Hippocampal formation (tissue), 2 donors: ENCODE results near the gene TCFL5.
A peak's percentile ranks its signal among the peaks of the same experiment; 100 is the strongest.

Experiments
- DNase-seq, 2 donors: peaks; one replicate each; lab custom pipeline; 2025; lab: John Stamatoyannopoulos, UW

TCFL5 gene

DNA sequence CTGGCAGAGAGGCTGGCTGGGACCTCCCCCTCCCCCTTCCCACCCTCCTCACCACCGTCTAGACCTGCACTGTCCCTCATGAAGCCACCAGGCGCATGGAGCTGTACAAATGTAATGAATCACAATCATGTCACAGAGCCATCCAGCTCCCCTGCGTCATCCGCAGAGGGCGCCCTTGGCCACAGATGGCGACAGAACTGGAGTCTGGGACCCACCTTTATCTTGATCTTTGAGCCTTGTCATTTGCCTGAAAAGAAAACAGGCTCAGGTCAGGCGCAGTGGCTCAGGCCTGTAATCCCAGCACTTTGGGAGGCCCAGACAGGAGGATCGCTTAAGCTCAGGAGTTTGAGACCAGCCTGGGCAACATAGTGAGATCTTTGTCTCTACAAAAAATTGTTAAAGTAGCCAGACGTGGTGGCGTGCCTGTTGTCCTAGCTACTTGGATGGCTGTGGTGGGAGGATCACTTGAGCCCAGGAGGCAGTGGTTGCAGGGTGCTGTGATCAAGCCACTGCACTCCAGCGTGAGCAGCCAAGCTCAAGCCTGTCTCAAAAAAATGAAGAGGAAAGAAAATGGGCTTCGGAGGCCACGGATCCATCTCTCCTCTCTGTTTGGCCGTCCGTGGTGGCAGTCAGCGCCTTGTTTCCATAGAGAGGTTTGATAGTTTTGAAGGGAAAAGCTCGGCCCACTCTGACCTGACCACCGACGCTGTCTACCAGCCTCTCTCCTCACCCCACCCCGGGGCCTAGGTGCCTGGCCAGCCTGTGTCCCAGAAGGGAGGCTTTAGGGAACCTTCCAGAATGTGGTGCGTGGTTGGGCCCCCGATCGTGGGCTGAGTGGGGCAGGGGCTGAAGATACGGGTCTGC is 38.6 kb downstream of the TCFL5 start:
- no peak for DNase-seq

DNA sequence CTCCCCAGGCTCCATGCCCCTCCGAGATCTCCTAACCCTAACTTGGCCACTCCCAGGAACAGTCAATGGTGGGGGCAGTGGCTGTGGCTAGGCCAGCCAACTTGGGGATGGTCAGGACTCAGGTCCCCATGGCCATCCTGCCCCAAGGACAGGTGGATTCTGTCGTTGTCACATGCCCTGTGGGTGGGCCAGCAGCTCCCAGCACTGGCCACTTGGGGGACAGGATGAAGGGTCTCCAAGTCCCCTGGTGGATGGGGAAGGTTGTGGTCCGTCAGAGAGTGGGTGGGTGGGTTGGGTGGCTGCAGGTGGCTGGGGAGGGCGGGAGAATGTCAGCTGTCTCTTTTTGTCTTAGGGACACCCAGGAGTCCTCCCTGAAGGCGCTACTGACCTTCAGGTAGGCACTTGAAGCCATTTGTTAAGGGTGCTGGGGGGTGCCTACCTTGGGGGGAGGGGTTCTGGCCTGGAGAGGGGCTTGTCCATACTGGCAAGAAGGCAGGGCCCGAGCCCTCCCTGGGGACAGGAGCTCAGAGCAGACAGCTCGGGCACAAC is 39.3 kb downstream of the TCFL5 start:
- DNase-seq, result no peak

DNA sequence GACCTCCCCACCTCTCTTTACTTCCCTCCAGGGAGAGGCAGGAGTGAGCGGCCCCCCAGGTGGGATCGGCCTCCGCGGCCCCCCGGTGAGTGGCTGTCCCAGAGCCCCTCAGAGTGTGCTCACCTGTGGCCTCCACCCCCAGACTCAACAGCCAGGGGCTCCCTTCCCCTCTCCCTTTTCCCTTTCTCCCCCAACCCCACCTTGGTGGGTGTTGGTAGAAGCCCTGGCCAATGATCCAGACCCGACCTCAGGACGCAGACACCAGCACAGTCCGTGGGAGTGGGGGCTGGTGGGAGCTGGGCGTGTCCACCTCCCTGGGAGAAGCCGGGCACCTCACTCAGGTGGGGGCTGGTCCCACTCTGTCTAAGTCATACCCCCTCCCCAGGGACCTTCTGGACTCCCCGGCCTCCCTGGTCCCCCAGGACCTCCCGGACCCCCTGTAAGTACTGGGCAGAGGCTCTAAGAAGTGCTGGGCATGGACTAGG is 39.9 kb downstream of the TCFL5 start:
- no peak for DNase-seq

DNA sequence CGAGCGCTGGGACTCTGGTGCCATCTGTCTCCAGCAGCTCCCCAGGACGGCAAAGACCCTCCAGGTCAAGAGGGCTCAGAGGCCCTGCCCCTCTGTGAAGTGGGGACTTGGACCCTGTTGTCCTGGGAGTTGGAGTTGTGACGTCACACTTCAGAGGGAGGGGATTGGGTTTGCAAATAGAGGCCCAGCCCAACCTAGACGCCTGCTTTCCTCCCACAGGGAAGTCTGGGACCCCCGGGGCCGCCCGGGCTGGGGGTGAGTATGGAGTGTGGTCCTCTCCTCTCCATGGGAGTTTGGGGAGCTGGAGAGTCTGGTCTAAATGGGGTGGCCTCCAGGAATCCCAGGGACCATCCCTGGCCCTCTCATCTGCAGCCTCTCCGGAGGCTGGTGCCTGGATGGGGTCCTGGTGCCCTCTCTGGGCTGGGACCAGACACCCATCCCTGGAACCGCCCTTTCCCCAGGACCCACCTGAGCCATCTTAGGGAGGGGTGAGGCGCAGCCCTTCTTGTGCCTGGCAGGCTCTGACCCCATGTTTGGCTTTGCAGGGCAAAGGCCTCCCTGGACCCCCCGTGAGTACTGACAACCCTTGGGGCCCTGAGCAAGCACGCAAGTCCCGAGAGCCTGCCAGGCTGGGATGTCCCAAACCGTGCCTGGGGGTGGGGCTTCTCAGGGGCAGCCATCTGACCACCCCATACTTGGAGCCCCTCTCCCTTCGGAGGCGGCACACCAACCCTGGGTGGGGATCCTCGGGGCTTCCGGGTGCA is 40.5 kb downstream of the TCFL5 start:
- no peak for DNase-seq

DNA sequence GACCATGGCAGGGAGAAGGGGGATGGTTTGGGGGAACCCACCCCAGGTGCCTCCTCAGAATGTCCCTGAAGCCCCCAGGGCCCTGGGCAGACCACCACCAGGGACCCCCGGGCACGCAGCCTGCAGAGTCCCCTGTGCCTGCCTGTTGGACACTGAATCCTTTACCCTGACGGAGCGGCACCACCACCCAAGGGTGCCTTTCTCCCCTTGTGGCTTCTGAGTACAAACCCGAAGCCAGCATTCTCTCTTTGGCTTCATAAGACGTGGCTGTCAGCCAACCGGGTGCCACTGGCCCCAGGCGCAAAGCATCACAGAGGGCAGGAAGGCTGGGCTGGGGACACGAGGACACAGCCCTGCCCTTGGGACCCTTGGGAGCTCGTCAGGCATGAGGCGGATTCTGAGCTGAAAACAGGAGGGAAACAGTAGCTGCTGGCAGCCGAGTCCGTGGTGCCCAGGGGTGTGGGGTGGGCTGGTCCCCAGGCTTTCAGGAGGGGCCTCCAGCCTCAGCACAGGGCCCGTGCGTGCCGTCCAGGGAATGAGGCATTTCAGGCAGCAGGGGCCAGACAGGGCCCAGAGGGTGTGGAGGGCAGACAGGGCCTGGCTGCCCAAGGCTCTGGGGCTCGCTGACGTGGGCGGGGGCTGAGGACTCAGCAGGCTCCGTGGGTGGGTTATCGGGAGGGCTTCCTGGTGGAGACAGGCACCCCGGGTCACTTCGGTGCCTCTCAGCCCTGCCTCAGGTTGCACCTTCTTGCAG is 41.2 kb downstream of the TCFL5 start:
- DNase-seq, result no peak

DNA sequence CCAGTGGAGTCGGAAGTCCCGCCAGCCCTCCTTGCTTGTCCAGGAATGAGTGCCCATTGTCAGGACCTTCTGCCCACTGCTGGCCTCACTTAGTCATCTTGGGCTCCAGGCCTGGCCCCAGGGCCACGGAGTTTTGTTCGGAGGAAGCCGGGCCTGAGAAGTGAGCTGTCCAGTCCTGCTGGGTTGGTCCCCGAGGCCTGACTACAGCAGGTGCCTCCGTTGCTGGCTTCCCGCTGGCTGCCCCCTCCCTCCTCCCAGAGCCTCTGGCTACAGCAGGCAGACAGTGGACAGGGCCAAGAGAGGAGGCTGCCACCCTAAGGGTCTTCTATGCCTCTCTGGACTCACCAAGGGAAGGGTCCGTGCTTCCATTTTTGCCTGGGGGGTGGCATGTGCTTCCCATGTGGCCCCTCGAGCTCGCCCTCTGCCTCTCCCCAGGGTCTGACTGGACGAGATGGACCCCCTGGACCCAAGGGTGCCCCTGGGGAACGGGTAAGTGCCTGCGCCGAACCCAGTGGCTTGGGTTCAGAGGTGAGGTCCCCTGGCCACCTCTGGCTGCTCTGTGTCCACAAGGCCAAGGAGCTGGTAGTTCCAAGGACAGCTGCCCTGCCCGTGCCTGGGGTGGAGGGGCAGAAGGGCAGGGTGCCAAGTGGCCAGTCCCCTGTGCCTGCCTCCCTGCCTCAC is 42.0 kb downstream of the TCFL5 start:
- DNase-seq, result no peak

DNA sequence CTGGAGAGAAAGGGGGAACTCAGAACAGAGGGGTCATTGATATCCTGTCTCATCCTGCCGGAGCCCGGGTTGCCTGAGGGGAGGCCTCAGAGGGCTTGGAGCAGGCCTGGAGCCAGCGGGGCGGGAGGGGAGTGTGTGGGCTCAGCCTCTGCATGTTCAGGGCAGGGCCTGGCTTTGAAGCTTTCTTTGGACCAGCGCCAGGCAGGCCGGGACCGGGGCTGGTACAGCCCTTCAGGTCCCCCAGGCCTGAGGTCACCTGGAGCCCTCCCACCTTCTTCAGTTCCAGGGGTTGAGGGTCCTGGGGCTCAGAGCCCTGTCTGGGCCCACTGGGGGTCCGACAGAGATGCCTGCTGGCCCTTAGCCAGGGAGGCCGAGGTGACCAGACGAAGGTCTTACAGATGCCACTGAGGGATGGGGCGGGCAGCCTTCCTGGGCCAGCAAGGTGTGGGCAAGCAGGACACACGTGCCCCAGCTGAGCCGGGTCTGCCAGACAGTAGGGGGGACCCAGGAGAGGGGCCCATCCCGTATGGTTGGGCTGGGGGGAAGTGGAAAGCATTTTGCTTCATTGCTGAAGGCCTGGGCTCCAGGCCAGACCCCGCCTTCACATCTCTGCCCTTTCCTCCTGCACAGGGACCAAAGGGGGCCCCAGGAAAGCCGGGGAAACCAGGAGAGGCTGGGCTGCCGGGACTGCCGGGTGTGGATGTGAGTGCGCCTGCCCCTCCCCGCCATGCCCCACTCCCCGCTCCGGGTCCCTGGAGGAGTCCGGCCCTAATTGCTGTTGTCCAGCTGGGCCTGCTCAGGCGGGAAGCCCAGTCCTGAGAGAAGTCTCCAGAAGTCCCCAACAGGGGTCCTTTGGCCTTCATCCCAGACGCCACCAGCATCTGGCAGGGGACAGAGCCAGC is 42.8 kb downstream of the TCFL5 start:
- peak; percentile 57 to 59 for DNase-seq

DNA sequence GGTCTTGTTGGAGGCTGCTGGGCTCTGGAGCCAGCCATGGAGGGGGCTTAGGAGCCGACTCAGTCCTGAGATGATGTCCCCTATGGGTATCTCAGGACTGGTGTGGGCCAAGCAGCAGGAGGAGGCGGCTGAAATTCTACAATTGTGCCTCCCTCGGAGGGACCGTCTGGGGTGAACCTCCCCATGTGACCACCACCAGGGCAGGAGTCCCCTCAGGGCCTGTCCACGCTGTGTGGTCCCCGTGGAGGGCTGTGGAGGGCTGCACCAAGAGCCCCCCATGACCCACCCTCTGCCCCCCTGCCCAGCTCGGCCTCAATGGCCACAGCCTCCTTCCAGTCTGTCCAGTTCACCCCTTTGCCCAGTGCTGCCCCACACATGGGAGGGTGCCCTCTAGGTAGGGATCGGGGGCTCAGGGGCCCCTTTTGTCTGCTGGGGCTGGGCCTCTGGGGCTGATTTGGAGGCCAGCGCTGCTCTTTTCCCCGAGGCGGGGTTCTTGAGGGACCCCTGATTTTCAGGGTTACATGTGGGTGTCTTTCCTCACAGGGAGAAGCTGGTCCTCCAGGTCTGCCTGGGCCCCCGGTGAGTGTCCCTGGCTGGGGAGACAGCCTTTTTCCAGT is 43.5 kb downstream of the TCFL5 start:
- no peak for DNase-seq

DNA sequence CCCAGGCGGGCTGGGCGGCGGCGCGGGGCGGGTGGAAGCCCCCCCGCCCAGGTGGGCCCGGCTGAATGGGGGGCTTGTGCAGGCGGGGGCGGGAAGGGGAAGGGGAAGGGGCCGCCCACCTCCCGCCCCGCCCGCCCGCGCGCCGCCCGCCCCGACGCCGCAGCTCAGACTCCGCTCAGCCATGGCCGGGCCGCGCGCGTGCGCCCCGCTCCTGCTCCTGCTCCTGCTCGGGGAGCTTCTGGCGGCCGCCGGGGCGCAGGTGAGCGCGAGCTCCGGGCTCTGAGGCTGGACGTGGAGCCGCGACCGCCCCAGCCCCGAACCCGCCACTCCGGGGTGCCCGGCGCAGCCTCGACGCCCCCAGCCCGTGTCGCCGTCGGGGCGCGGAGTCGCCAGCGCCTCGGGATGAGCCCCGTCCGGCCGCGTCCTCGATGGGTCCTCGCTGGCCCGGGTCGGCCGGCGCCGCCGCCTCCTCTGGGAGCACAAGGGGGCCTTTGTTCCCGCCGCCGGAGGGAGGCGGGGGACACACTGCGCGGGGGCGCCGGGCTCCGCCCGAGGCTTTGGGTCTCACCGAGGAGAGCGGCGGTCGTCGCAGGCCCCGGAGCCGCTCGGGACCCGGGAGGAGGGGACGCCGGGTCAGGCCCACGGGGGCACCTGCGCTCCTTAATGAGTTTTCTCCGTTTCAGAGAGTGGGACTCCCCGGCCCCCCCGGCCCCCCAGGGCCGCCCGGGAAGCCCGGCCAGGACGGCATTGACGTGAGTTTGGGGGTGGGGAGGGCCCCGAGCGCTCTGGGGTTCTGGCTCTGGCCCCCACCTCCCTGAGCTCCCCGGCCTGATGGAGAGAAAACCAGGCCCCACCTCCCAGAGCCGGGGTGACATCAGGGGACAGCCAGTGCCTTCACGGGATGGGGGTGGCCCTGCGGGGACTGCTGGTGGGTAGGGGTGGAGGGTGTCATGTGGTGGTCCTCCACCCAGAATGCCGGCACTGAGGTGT is 44.4 kb downstream of the TCFL5 start, which contains the start of gene COL9A3:
Gene COL9A3, plus strand, starts transcription at position 167 of the 990 bp plus-strand sequence. Its CDS starts 15 bp downstream, at position 182.
- DNase-seq, result peak; percentile 47 to 60

DNA sequence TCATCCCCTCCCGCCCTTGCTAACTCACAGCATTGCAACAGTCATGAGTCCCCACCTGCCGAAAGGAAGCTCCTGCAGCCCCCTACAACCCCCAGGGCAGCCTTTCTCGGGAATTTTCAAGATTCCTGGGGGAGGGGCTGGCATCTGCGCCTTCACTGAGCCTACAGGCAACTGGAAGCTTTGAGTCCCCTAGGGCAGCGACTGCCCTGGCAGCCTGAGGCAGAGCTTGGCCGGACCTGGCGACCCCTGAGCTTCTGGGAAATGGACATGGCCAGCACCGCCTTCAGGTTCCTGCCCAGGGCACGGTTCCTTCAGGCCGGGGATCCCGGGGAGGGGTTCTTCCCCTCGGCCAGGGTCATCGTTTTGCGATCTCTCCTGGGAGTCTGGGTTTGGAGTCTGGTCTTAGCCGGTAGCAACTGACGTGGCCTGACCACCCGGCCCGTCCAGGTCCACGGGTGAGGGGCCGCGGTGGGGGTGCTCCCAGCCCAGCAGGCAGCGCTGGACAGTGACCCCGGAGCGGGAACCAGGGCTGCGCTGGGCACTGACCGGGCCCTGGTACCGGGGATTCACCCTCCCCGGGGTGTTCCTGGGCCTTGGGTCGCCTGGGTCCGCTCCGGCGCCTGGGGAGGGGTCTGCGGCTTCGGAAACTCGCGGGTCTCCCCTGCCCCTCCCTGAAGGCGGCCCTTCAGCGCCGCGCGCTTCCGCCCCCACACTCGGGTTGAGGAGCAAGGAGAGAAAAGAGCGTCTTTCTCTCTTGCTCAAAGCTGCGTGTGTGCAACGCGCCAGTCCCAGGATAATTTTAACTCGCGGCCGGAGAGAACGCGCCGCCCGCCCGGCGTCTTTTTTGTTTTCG is 45.4 kb downstream of the TCFL5 start:
- DNase-seq, result no peak

DNA sequence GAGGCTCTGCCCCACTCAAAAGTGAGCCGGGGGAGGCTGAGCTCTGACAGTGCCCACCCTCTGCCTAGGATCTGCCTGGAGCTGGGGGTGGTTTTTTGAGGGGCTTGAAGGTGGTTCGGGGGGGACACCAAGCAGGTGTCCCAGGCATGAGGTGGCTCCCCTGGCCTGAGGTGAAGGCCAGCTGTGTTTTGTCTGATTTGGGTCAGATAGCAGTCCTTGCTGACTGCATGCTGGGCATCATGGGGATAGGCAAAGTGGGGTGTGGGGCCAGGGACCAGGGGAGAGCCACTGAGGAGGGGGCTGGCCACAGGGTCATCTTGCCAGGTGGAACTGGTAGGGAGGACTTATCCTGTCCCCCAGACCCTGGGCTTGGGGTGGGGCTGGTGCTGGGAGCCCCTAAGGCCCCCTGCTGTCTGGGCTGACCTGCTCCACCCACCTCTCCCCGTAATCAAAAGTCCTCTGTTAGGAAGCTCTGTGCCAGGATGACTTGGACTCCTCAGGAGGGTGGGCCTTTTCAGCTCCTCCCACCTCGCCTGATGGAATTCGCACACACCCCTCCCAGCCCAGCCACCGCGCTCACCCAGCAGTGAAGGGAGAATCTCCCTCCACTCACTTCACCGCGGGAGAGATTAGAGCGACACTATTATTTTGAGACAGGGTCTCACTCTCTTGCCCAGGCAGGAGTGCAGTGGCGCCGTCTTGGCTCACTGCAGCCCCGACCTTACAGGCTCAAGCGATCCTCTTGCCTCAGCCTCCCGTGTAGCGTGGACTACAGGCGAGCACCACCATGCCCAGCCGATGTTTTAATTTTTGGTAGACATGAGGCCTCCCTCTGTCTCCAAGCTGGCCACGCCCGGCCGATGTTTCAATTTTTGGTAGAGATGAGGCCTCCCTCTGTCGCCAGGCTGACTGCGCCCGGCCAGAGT is 46.3 kb downstream of the TCFL5 start:
- DNase-seq, result no peak

DNA sequence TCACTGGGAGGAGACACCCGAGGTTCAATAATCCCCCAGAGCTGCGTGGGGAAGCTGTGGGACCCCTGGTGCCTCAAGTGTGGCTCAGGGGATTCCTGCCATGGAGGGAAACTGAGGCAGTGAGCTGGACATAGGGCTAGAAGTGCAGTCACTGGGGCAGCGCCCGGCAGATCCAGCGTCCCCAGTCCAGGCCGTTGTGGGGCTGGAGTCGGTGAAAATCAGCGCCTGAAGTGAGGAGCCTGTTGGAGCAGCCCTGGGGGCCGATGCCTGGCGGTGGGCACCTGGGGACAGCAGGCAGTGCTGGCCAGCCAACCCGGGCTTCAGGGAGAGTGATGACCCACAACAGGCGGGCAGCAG is 46.9 kb downstream of the TCFL5 start:
- no peak for DNase-seq

DNA sequence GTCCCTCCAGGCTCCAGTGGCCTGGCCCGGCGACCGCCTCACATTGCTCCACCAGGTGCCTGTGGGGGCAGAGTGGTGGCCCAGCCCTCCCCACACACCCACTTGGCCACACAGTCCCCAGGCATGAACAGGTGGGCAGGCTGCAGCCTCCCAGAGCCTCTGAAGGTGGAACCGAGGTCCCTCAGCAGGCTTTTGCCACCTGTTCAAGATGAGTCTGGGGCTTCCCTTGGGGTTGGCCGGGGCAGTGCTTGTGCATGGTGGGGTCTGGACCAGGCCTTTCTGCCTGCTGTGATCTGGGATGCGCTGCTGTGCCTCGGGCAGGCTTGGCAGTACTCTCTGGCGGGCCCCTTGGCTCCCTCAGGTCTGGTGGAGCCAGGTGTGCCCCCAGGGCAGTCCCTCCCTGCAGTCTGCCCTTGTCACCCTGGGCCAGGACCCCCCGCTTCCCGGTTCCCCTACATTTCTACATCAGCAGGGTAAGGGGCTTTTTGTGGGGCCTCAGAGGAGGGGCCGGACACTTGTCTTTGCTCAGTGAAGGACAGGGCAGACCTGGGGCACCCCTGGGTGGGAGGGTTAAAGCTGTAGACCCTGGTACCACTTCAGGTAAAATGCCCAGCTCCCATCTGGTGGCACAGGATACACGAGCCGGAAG is 47.4 kb downstream of the TCFL5 start:
- no peak for DNase-seq

DNA sequence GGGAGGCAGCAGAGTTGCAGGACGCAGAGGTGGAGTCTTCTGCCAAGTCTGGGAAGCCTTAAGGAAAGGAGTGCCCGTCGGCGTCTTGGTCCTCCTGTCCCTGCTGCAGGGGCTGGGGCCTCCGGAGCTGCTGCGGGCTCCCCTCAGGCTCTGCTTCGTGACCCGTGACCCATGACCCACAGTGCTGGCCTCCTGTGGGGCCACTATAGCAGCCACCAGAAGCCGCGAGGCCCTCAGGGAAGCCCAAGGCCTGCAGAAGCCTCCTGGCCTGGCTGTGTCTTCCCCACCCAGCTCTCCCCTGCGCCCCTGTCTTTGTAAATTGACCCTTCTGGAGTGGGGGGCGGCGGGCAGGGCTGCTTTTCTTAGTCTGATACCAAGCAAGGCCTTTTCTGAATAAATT is 48.0 kb downstream of the TCFL5 start:
- no peak for DNase-seq

DNA sequence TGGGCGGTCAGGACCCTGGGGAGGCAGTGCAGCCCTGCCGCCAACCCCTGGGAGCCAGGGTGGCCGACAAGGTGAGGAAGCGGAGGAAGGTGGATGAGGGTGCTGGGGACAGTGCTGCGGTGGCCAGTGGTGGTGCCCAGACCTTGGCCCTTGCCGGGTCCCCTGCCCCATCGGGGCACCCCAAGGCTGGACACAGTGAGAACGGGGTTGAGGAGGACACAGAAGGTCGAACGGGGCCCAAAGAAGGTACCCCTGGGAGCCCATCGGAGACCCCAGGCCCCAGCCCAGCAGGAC is 48.8 kb downstream of the TCFL5 start:
- no peak for DNase-seq

DNA sequence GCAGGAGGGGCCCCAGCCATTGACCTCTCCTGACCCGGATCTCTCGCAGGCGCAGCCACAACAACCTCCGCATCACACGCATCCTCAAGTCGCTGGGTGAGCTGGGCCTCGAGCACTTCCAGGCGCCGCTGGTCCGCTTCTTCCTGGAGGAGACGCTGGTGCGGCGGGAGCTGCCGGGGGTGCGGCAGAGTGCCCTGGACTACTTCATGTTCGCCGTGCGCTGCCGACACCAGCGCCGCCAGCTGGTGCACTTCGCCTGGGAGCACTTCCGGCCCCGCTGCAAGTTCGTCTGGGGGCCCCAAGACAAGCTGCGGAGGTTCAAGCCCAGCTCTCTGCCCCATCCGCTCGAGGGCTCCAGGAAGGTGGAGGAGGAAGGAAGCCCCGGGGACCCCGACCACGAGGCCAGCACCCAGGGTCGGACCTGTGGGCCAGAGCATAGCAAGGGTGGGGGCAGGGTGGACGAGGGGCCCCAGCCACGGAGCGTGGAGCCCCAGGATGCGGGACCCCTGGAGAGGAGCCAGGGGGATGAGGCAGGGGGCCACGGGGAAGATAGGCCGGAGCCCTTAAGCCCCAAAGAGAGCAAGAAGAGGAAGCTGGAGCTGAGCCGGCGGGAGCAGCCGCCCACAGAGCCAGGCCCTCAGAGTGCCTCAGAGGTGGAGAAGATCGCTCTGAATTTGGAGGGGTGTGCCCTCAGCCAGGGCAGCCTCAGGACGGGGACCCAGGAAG is 49.3 kb downstream of the TCFL5 start:
- DNase-seq, result no peak
